Prostate gland (tissue), 2 donors: ENCODE results near the gene ADAMTSL3.

Experiments
- POLR2AphosphoS5 ChIP-seq: sonication (generic); formaldehyde crosslinking; IDR thresholded peaks from one replicate; pipeline ENCODE4 v1.6.1; 2017; ENCODE audit warnings: antibody characterized with exemption
- TF ChIP-seq, protein P1 (sequence below), 4 experiments: fragments of 200-600 bp in 2 of 4; fragments of 450-650 bp in 2 of 4; sonication (generic) in 2 of 4; IDR thresholded peaks; 1 replicate in 3 of 4; 2 replicates in 1 of 4; pipeline ENCODE4 v1.5.1; 2016 to 2019; ENCODE audit warnings: antibody characterized with exemption in 4 of 4, mild to moderate bottlenecking in 2 of 4, moderate library complexity in 2 of 4

- TF ChIP-seq, protein P1, sequence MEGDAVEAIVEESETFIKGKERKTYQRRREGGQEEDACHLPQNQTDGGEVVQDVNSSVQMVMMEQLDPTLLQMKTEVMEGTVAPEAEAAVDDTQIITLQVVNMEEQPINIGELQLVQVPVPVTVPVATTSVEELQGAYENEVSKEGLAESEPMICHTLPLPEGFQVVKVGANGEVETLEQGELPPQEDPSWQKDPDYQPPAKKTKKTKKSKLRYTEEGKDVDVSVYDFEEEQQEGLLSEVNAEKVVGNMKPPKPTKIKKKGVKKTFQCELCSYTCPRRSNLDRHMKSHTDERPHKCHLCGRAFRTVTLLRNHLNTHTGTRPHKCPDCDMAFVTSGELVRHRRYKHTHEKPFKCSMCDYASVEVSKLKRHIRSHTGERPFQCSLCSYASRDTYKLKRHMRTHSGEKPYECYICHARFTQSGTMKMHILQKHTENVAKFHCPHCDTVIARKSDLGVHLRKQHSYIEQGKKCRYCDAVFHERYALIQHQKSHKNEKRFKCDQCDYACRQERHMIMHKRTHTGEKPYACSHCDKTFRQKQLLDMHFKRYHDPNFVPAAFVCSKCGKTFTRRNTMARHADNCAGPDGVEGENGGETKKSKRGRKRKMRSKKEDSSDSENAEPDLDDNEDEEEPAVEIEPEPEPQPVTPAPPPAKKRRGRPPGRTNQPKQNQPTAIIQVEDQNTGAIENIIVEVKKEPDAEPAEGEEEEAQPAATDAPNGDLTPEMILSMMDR (IDR thresholded peaks at IDR 0.05), result no peak
- TF ChIP-seq POLR2AphosphoS5, result no peak
Measured at GRCh38 chr15:83982748-83983147, 328.8 kb downstream of the ADAMTSL3 start.
